UCSD-AML1 (cell line): ENCODE measurements around the gene LRP10.

Experiments
- DNase-seq: peaks from one replicate; lab custom pipeline; 2025; ENCODE audit not compliant: unreplicated experiment; lab: John Stamatoyannopoulos, UW

The LRP10 gene

DNA sequence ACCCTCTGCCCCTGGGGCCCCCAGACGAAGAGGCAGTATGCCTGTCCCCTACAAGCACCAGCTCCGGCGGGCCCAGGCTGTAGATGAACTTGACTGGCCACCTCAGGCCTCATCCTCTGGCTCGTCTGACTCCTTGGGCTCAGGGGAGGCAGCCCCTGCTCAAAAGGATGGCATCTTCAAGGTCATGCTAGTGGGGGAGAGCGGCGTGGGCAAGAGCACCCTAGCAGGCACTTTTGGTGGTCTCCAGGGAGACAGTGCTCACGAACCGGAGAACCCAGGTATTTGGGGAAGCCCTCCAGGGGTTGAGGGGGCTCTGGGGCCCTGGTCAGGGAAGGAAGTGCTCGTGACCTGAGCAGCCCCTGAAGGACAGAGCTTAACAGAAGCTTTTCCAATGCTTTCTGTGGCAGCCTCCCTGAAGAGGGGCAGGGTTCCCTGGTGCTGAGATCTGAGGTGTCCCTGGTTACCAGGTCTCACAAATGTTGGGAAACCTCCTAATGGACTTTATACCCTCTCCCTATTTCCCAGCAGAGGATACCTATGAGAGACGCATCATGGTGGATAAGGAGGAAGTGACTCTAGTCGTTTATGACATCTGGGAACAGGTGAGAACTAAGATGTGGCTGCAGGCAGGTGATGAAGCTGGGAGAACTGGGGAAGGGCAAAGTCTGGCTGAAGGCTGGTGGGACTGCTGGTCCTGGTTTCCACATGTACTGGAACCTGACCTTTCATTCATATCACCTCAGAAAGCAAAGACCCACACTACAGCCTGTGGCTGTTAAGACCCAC, 13.4 kb downstream of the LRP10 start:
- DNase-seq, result no peak

DNA sequence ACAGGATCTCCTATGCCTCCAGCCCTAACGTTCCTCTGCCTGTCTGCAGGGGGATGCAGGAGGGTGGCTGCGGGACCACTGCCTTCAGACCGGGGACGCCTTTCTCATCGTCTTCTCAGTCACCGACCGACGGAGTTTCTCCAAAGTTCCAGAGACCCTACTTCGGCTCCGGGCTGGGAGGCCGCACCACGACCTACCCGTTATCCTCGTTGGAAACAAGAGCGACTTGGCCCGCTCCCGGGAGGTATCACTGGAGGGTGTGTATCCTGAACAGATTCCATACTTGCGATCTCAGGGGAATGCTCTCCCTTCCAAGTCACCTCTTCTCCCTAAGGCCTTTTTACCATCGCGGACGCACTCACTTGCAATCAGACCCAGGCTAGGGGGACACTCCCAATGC, 14.4 kb downstream of the LRP10 start:
- DNase-seq, result no peak

DNA sequence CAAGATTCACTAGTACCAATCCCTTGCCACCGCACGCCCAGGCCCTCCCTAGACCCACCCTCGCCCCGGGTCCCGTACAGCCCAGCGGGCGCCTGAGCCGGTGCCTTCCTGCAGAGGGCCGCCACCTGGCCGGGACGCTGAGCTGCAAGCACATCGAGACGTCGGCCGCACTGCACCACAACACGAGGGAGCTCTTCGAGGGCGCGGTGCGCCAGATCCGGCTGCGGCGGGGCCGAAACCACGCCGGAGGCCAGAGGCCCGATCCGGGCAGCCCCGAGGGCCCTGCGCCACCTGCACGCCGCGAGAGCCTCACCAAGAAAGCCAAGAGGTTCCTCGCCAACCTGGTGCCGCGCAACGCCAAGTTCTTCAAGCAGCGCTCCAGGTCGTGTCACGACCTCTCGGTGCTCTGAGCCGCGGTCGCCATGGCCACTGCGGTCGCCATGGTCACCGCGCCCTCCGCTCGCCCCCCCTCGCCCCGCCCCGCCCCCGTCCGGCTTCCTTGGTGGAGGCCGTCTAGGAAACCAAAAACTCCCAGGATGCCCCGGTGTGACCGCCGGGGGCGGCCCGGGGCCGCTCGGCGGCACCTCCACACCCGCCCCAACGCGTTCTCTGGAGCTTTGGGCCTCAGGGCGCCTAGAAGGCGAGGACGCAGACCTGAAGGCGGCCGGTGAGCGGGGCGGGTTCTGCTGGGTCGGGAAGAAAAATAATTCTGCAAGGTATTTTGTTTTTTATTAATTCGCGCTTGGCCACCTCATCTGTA, 15.1 kb downstream of the LRP10 start:
- DNase-seq, result no peak

DNA sequence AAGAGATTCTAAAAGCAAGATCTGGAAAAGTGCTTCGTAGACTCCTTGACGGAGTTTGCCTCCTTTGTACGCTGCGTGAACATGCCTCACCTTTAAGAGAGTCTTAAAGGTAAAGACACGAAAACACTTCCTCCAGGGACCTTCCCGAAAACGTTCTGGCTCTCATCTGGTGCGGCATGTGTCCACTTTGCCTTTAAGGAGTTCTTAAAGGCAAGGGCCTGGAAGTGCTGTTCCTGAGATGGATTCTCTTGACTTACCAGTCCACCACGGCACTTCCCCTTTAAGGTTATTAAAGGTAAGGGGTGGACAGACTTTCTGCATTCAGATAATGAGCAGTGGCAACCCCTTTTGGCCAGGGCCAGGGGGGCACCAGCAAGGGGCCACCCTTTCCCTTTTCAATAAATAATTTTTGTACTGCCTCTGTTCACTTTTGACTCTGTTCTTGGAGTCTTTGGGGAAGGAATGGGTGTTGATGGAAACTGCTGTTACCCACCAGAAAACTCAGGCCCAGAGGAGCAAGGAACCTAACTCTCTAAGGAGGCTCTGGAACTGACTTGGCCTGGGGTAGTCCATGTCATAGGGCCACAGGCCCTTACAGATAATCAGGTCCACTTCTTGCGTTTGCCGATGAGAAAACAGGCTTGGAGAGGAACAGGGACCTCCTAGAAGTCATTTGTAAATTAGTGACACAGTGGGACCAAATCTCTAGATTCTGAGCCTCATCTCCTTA, 15.9 kb downstream of the LRP10 start:
- no peak for DNase-seq

DNA sequence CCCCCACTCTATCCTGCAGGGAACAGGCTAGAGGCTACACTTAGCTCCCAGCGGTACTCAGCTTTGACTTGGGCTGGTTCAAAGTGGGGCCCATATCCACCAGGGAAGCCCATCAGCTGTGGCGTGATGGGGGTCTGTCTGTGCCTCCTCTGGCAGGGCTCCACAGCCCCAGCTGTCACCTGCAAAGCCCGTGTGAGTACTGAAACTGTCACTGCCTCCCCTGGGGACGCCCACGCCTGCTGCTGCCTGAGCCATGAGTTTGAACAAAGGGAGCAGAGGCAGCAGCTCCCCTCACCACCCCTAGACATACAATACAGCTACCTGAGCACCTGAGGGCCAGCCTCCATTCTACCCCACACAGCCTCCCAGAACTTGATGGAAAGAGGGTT, 16.4 kb downstream of the LRP10 start:
- DNase-seq, result no peak

DNA sequence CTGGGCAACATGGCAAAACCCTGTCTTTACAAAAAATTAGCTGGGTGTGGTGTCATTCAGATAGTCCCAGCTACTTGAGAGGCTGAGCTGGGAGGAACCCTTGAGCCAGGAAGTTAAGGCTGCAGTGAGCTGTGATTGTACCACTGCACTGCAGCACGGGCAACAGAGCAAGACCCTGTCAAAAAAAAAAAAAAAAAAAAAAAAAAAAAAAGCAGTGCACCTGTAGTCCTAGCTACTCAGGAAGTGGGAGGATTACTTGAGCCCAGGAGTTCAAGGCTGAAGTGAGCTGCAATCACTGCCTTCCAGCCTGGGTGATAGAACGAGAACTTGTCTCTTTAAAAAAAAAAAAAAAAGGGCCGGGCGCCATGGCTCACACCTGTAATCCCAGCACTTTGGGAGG, 17.1 kb downstream of the LRP10 start:
- DNase-seq, result no peak

DNA sequence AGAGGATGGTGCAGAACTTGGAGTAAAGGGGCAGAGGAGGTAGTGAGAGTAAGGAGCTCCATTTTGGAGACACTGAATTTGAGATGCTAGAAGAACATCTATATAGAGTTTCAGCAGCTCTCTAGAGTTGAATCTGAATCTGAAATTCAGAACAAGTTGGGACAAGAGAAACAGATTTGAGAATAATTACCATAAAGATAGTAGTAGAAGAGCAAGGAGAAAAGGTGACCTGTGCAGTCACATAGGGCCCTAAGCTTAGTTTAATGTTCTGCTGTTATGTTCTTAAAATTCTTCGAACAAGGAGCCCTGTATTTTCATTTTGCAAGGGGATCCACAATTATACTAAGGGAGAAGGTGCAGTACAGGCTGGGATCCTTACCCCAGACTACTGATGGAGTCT, 18.9 kb downstream of the LRP10 start:
- no peak for DNase-seq

DNA sequence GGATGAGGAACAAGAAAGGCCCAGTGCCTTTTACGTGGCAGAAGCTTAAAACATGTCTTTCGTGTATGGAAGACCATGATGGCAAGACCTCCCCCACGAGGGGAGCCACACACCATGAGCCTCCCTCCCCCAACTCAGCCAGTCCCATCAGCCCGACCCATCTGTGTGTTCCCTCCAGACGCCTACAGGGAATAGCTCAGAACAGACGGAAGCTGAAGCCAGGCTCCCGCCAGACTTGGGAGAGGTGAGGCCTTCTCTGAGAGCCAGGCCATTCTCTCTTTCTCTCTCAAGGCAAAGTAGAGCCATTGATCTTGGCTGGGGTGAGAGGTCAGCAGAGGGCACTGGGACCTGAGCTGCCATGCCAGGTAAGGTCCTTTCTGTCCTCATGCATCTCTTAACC, 20.9 kb downstream of the LRP10 start:
- no peak for DNase-seq

DNA sequence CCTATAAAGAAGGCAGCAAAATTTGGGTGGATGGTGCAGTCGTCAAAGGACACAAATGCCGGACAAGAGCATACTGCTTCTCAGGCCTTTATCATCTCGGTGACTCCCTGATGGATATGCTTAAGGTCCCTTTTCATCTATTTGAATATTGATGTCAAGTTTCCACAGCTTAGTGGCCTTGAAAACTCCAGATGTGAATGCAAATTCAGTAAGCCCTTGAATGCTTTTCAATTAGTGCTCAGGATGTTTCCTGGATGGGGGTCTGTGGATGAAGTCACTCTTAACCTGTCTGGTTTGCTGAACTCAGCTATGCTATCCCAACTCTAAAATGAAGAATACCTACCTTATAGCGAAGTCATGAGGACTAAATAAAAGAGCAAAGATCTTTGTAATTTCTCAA, 22.2 kb downstream of the LRP10 start:
- no peak for DNase-seq

DNA sequence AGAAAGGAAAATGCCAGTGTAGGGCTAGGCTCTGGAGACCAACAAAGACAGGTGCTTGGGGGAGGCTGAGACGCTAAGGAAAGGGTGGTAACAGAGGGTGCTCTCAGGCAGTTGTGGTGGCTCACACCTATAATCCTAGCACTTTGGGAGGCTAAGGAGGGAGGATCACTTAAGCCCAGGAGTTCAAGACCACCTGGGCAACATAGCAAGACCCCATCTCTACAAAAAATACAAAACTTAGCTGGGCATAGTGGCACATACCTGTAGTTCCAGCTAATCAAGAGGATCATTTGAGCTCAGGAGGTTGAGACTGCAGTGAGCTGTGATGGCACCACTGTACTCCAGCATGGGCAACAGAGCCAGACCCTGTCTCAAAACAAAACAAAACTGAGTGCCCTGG, 23.9 kb downstream of the LRP10 start:
- DNase-seq, result no peak

DNA sequence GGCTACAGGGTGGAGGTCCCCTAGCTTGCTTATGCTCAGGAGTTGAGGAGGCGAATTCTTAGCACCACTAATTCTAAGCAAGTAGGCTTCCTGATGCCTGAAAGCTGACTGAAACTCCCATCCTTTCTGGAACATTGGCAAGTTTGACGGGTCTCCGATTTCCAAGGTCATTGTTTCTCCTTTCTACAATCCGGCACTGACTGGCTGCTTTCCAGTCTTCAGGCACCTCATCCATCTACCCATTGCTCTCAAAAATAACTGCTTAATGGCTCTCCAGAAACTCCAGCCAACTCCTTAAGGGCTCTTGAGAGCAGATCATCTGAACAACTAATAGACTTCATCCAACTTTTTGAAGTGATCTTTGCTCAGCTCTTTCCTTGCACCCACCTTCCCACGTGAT, 24.8 kb downstream of the LRP10 start:
- no peak for DNase-seq

DNA sequence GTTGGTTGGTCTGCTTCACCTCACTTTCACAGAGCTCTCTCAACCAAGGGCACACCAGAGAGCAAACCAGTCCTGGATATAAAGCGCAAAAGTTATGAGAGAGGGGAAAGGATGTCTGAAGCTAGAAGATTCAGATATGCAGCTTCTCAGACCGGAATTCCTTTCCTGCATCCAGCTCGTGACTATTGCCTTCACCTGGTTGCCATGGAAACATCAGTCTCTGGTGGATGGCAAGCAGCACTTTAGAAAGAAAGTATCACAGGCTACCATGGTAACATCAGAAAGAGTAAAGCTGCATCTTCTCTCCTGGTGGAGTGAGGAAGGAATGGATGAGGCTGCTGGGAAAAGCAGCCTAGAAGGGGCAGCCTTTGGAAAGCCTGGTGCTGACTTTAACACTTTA, 25.2 kb downstream of the LRP10 start:
- no peak for DNase-seq

DNA sequence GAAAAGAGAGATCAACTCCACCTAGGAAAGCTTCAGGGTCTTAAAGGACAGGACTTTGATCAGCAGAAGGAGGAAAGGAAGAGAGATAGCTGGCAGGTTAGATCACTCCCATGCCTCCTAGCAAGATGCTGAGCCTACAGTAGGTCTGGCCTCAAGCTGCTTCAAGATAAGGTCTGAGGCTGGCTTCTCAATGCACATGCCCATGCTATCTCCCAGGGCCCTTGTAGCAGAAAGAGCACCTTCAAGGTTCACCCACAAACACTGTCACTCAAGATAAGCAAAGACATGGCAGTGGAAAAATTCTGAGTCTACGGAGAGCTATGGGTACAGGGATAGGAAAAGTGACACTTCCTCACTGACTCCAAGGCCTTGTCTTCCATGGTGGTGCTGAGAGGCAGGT, 25.8 kb downstream of the LRP10 start:
- DNase-seq, result no peak

DNA sequence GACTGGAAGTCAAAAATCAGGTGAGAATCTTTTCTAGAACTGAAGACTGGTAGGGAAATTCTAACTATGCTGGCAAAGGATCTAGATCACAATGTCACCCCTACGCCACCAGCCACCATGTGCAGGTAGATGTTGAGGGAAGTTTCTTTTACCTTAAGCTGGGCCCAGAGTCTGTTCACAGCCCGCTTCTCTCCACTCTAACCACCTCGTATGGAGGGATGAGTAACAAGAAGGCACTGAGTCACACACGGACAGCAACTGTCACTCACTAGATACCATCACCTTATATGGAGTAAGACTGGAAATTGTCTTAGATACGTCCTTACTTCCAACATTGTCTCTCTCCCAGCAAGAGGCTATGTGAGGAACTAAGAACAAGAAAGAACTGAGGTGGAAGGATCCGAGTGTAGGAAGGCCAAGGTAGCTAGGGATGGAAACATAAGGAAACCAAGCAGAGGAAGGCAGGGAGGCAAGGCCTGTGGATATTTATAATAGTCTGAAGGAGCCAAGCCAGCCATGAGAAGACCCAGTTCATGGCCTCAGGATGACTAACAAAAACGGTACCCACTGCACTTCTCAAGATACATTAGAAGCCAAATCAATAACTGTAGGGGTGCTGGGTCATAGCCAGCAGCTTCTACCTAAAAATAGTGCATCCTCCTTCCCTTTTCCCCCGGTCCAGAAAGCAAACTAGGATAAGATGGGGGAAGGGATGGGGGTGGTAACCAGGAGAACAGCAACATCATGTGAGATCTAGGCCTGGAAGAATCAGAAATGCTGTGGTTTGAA, 27.0 kb downstream of the LRP10 start:
- DNase-seq, result no peak

DNA sequence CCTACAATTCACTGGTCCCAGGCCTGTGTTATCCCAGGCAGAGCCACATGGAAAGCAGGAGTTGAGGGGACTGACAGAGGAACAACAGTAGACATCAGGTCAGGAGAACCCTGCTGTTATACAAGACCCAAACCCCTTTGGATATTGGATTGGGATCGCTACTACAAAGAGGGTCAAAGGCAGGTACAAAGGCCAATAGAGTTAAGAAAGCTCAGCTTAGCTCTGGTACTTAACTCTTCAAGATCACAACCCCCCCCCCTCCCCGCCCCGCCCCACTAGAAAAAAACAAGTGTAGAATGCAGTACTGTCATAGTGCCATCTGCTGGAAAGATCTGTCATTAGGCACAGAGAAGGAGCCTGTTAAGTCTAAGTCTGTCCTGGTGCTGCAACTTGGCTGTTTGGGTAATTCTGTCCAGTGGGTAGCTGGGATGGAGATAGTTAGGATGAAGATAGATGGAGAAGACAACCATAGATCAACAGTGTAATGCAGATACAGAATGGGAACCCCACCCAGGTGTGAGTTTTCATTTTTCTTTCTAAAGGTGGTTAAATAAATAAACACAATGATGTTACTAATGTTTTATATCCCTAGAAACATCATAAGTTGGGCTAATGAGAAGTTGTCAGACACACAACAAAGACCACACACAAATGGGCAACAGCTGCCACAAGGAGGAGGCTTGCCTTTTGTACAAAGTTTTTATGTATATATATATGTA, 28.7 kb downstream of the LRP10 start:
- DNase-seq, result peak; percentile 50

DNA sequence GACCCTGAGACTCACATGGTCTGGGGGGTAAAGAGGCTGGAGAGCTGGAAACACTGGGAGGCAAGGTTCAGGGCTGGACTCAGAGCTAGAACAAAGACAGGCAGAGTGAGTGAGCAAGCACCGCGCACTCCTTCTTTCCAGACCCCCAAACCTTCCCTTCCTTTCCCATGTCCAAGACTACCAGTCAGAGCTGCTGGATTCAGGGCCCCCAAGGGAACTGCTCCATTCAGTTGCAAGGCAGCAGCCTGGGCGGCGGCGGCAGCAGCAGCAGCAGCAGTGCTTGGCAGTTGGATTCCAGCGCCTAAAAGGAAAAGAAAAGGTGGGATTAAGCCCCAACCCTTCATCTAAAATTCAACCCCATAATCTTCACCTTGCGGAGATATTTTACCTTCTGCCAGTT, 30.3 kb downstream of the LRP10 start:
- DNase-seq, result no peak

DNA sequence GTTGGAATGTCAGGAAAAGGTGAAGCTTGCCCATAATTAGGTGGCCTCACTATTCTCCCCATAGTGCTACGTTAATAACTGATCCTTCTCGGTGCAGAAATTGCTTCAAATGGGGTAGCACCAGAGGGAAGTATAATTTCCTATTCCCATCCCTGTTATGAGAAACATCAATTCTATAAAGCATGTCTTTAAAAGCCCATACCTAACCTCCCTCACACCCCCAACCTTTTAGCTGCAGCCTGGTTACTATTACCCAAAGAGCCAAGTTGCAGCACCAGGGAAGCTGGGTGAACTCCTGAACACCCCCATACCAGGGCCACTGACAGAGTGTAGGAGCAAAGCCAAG, 32.2 kb downstream of the LRP10 start:
- DNase-seq, result no peak

DNA sequence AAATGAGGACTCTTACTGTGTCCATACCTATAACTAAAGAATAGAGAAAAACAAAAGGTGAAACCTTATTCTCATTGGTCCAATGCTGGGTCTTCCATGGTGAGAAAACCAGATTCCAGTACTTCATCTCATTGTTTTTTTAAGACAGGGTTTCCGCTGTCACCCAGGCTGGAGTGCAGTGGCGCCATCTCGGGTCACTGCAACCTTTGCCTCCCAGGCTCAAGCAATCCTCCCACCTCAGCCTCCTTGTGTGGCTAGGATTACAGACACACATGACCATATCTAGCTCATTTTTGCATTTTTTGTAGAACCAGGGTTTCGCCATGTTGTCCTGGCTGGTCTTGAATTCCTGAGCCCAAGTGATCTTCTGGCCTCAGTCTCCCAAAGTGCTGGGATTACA, 34.1 kb downstream of the LRP10 start:
- no peak for DNase-seq

DNA sequence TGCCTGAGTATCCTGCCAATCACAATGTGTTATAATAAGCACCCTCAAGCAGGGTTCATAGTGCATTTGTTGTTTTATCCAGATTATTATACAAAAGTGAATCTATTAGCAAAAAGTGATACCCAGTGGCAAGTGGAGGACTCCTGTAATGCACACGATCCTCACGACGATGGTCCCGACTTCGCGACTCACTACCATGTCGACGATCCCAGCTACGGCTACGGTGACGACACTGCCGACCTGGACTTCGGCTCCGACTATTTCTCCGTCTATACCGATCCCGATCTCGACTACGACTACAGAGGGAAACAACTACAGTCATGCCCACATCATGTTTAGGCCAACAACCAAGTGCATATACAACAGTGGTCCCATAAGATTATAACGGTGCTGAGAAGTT, 34.5 kb downstream of the LRP10 start:
- DNase-seq, result no peak

DNA sequence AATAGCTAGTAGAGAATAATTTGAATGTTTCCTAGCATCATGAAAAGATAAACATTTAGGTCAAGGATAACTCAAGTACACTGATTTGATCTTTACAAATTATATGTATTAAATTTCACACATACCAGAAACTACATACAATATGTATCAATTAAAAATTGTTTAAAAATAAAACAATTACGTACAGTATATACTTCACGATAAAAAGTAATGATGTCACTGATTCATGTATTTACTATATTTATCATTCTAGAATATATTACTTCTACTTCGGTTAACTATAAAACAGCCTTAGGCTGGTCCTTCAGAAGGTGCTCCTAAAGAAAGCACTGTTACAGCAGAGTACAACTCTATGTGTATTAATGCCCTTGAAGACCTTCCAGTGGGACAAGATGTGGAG, 35.9 kb downstream of the LRP10 start:
- no peak for DNase-seq

DNA sequence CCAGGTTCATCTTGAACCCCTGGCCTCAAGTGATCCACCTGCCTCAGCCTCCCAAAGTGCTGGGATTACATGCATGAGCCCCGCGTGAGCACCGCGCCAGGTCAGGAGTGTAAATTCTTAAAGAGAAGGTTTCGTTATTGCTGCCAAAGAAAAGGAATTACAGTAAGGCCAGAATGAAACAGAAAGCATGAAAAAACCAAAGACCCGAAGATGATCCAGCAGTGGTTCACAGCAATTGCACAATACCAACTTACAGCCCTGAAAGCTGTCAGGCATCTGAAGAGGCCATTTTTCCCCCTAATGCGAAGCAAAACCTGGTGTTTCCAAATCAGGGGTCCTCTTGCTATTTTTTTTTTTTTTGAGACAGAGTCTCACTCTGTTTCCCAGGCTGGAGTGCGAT, 37.1 kb downstream of the LRP10 start:
- DNase-seq, result no peak
